RWPE1 (cell line): Measurements from ENCODE around the gene KDF1.
A peak's percentile ranks its signal among the peaks of the same experiment; 100 is the strongest.

ENCODE experiments used
- CTCF ChIA-PET: fragments of 350-600 bp; sonication (Branson Sonifier 250); formaldehyde crosslinking; extraction: SDS; loops from one replicate; lab custom pipeline; 2021; lab: Yijun Ruan, JAX
- POLR2A ChIA-PET: fragments of 400-600 bp; formaldehyde crosslinking; extraction: SDS; loops from one replicate; lab custom pipeline; 2020; ENCODE audit warnings: antibody characterized with exemption; ENCODE audit not compliant: low non-redundant PET; lab: Yijun Ruan, JAX
- DNase-seq: peaks from one replicate; pipeline ENCODE4 v3.0.0; 2012; ENCODE audit warnings: low spot score
- H3K27ac ChIP-seq: fragments of 450-650 bp; 2 replicates; pipeline ENCODE4 v1.5.1; 2017
- TF ChIP-seq, protein P1 (sequence below): fragments of 450-650 bp; conservative IDR thresholded peaks from 2 replicates; pipeline ENCODE4 v1.5.1; 2017; ENCODE audit warnings: low read depth, mild to moderate bottlenecking

KDF1 gene

DNA sequence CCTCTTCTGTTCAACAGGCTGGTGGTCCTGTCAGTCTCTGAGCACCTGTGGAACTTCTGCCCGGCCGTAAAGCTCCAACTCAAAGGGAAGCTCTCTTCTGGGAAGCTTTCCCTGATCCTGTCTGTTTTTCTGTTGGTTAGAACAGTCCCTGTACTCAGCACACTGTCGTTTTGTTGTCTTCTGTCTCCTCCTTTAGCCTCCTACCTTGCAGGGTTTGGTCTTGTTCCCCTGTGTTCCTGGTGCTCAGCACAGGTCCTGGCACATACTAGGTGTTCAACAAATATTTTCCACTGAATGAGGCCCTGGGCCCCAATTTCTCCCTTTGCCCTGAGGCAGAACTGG lies 328 bp upstream of the KDF1 start:
- DNase-seq = no peak
- ChIA-PET CTCF (no interaction called here), POLR2A (interaction anchor here (0.6 to 1.6 kb wide), 5 partner anchors 34 to 131 kb away, joined by 3 to 6 read pairs (median 3); partner anchors contain the start of gene GPN2)
- TF ChIP-seq, protein P1, sequence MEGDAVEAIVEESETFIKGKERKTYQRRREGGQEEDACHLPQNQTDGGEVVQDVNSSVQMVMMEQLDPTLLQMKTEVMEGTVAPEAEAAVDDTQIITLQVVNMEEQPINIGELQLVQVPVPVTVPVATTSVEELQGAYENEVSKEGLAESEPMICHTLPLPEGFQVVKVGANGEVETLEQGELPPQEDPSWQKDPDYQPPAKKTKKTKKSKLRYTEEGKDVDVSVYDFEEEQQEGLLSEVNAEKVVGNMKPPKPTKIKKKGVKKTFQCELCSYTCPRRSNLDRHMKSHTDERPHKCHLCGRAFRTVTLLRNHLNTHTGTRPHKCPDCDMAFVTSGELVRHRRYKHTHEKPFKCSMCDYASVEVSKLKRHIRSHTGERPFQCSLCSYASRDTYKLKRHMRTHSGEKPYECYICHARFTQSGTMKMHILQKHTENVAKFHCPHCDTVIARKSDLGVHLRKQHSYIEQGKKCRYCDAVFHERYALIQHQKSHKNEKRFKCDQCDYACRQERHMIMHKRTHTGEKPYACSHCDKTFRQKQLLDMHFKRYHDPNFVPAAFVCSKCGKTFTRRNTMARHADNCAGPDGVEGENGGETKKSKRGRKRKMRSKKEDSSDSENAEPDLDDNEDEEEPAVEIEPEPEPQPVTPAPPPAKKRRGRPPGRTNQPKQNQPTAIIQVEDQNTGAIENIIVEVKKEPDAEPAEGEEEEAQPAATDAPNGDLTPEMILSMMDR = no peak
- peak overlapping the region; percentile 94 for H3K27ac ChIP-seq

DNA sequence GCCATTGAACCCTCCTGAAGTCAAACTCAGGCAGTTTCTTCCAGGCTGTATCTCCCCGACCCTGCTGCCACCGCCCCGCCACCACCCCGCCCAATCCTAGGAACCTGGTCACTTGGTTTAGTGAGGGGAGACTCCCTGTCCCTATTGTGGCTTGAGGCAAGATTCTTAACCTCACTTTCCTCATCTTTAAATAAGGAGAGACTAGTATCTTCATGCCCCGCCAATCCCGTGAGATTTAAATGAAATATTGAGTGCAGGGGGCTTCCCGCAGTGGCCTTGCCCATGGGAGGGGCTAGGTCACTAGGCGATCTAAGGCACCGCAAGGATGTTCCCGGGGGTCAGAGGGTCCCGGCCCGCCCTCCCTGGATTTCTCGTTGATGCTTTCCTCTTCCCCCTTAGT lies 998 bp downstream of the KDF1 start:
- H3K27ac ChIP-seq = peak overlapping the region; percentile 94

DNA sequence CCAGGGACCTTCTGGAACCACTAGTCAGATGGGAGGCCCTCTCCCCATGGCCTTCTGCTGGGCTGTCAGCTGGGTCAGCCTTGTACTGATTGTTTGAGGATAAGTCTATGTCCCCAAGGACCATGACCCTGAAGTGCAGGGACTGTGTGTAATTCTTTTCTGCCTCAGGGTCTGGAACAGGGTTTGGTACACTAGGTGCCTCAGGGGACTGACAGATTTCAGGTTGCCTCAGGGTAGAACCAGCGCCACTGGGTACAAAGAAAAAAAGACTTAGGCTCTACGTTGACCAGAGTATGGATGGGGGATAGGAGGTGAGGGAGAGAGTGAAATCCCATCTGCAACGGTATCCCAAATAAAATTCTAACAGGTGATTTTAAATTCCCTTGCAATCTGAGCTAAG lies 3.0 kb downstream of the KDF1 start:
- ChIA-PET CTCF (no interaction called here), POLR2A (no interaction called here)
- H3K27ac ChIP-seq = no peak overlapping the region
- TF ChIP-seq, protein P1 = no peak
- DNase-seq = no peak

More for the DNA sequence above, 998 bp downstream of the KDF1 start:
- DNase-seq = no peak
- ChIA-PET POLR2A (interaction anchor here (1.0 kb wide), 1 partner anchor 33 kb away, joined by 3 read pairs; no protein-coding TSS in a partner anchor), CTCF (interaction anchor here (0.8 to 1.1 kb wide), 2 partner anchors 86 to 96 kb away, joined by 3 read pairs; no protein-coding TSS in a partner anchor)
- TF ChIP-seq, protein P1 = no peak

DNA sequence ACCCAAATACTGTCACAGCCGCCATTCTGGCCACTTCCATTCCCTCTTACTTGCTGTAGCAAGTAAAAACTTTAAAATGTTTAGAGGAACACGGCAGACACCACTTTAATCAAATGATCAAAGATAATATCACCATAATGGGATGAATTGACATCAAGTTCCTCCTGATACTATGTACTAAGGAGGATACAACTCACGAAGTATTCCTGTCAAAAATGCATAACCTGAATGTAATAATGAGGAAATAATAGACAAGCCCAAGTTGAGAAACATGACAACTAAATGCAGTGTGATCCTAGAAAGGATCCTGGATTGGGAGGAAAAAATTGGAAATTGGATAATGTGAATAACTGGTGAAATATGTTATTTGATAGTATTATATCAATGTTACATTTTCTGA lies 3.9 kb downstream of the KDF1 start:
- no peak overlapping the region for H3K27ac ChIP-seq
- POLR2A ChIA-PET = no interaction called here
- TF ChIP-seq, protein P1 = no peak
- CTCF ChIA-PET = no interaction called here
- DNase-seq = no peak

DNA sequence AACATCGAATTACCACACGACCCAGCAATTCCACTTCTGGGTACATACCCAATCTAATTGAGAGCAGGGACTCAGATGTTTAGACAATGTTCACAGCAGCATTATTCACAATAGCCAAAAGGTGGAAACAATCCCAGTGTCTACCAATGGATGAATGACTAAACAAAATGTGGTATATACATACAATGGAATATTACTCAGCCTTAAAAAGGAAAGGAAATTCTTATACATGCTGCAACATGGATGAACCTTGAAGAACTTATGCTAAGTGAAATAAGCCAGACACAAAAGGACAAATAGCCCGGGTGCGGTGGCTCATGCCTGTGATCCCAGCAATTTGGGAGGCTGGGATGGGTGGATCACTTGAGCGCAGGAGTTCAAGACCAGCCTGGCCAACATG lies 6.9 kb downstream of the KDF1 start:
- ChIA-PET CTCF (interaction anchor here (0.6 kb wide), 1 partner anchor 33 kb away, joined by 5 read pairs; no protein-coding TSS in a partner anchor), POLR2A (no interaction called here)
- TF ChIP-seq, protein P1 = no peak
- DNase-seq = no peak
- H3K27ac ChIP-seq = no peak overlapping the region

DNA sequence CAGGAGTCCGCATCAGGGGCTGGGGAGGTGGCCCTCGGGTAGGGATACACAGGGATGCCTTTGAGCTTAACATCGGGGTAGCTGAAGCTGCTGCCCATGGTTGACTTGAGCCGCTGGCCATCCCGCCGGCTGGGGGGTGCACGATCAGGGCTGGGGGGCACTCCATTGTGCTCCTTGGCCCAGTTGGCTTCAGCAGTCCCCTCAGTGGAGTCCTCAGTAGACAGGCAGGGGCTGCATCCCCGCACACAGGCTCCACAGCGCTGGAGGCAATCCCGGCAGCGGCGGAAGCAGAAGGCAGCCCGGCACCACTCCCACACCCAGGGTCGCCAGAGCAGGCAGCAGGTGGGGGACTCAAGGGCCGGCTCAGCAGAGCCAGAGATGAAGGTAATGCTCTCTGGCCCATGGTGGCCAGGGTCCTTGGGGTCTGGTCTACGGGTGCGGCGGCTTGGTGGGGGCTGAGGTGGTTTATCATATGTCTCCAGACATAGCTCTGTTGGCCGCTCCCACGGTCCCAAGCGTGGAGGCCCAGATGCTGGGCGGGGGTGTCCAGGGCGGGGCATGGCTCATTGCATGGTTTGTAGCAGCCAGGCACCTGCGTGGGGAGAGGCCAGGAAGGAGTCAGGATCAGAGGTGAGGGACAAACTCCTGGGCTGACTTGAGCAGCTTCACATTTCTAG lies 8.3 kb downstream of the KDF1 start:
- ChIA-PET POLR2A (no interaction called here), CTCF (interaction anchor here (0.6 kb wide), 1 partner anchor 28 kb away, joined by 3 read pairs; no protein-coding TSS in a partner anchor)
- DNase-seq = no peak
- TF ChIP-seq, protein P1 = no peak
- no peak overlapping the region for H3K27ac ChIP-seq
